ENCODE results near the gene IL17RE.

The IL17RE gene

DNA sequence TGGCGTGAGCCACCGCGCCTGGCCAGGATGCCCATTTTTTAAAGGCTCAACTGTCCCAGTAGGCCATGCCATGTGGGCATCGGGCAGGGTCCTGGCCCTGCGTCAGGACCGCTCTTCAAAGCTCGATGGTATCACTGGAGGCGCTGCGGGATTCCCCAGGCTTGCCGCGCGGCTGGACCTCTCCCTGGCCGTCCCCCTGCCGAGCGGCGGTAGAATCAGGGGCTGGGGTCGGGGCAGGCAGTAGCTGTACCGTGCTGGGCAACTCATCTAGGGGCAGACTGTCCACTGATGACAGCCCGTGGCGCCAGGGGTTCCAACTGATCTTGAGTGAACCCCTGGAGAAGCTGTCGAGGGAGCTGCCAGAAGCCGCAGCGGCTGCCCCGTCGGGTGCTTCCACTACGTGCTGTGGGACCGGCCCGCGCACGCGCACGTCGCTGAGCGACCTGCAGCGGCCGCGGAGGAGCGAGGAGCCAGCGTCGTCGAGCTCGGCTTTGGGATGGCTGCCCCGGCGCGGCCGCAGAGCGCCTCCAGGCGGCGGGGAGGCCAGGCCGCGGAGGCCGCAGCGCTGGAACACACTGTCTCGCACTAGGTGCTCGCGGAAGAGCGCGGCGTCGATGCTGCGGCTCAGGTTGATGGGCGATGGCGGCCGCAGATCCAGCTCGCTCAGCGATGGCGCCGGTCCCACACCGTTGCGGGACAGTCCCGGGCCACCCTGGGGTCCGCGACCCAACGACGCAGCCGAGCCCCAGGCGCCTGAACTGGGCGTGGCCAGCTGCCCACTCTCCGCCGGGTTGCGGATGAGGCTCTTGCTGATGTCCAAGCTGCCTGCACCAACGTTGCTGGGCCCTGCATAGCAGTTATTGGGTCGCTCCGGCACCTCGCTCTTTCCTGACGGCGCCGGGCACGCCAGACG is 43.7 kb downstream of the IL17RE start:
- Histone ChIP-seq H2AFZ (ENCODE audit: low read length, unreplicated experiment) (peak overlapping the region; percentile 82), H3K4me3 (ENCODE audit: low read depth, low read length) (peak overlapping the region; percentile 86), H3K27ac (ENCODE audit: low read depth, low read length) (peak overlapping the region; percentile 48), H3K79me2 (ENCODE audit: control insufficient read depth, insufficient read depth, low read length, unreplicated experiment) (no peaks in the 10 kb centered on the region), H3K4me1 (ENCODE audit: control insufficient read depth, insufficient read depth, low read length, unreplicated experiment) (peaks cover 6% of the 10 kb centered on the region), H3K27me3 (ENCODE audit: insufficient read depth, low read length) (no peaks in the 10 kb centered on the region), H3K36me3 (ENCODE audit: insufficient read depth, low read length) (no peaks in the 10 kb centered on the region)

DNA sequence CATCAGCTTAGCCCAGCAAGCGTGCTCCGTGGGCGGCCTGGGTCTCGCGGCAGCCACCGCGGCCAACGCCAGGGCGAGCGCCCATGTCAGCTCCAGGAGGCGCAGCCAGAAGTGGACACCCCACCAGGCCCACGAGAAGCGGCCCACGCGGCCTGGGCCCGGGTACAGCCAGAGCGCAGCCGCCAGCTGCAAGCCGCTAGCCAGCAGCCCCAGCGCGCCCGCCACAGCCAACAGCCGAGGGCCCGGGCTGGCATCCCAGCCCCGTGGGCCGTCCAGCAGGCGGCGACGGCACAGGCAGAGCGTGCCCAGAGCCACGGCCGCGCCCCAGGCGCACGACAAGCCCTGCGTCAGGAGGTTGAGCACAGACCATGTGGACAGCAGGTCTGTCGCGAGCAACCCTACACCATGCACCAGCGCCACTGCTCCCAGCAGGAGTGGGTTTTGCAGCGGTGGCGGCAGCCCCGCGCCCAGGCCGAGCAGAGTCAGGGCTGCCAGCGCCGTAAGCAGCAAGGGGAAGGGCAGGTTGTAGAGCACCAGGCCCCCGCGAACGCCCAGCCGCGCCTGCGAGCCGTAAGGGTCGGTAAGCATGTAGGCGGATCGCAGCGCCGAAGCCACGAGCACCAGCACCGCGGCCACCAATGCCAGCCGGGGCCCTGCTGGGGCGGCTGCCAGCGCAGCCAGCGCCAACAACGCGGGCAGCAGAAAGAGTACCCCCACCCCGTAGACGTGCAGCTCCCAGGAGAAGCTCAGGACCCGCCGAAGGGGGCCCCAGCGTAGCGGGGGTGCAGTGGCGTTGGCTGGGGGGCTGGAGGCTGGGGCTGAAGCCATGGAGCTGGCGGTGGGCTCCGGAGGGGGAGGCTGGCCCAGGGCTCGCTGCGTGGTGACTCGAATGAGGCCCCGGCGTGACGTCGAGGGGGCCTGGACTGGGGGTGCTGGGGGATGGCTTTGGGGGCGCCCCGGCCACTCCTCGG is 44.7 kb downstream of the IL17RE start:
- H2AFZ ChIP-seq (ENCODE audit: low read length, unreplicated experiment), result peak overlapping the region; percentile 82
- no peaks in the 10 kb centered on the region for H3K36me3 ChIP-seq (ENCODE audit: insufficient read depth, low read length)
- H3K27ac ChIP-seq (ENCODE audit: low read depth, low read length), result peak overlapping the region; percentile 48; the same call in 1 of the 2 replicates

DNA sequence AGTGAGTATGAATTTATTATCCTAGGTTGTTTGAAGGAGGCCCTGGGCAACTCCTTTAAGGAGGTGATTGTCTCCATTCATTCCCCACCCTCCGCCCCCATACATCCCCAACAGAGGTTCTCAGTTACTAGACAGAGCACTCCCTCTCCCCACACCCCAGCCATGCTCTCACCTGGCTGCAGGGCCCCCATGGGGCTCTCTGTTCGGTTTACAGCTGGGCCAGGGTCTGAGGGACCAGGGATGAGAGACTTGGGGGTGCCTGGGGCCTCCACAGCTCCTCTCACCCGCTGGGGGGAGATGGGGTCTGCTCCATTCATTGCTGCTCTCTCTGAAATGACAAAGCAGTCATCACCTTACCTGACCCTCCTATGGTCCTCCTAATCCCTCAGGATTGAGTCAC is 45.9 kb downstream of the IL17RE start:
- no peaks in the 10 kb centered on the region for H3K36me3 ChIP-seq (ENCODE audit: insufficient read depth, low read length)
- H3K79me2 ChIP-seq (ENCODE audit: control insufficient read depth, insufficient read depth, low read length, unreplicated experiment), result no peaks in the 10 kb centered on the region
- no peak overlapping the region for H3K27ac ChIP-seq (ENCODE audit: low read depth, low read length)
- H3K4me3 ChIP-seq (ENCODE audit: low read depth, low read length), result no peak overlapping the region
- peaks cover 6% of the 10 kb centered on the region for H3K4me1 ChIP-seq (ENCODE audit: control insufficient read depth, insufficient read depth, low read length, unreplicated experiment)
- H2AFZ ChIP-seq (ENCODE audit: low read length, unreplicated experiment), result no peak overlapping the region
- no peaks in the 10 kb centered on the region for H3K27me3 ChIP-seq (ENCODE audit: insufficient read depth, low read length)

More for the DNA sequence above, 44.7 kb downstream of the IL17RE start:
- Histone ChIP-seq H3K4me3 (ENCODE audit: low read depth, low read length) (peak overlapping the region; percentile 86), H3K79me2 (ENCODE audit: control insufficient read depth, insufficient read depth, low read length, unreplicated experiment) (no peaks in the 10 kb centered on the region), H3K4me1 (ENCODE audit: control insufficient read depth, insufficient read depth, low read length, unreplicated experiment) (peaks cover 6% of the 10 kb centered on the region), H3K27me3 (ENCODE audit: insufficient read depth, low read length) (no peaks in the 10 kb centered on the region)

DNA sequence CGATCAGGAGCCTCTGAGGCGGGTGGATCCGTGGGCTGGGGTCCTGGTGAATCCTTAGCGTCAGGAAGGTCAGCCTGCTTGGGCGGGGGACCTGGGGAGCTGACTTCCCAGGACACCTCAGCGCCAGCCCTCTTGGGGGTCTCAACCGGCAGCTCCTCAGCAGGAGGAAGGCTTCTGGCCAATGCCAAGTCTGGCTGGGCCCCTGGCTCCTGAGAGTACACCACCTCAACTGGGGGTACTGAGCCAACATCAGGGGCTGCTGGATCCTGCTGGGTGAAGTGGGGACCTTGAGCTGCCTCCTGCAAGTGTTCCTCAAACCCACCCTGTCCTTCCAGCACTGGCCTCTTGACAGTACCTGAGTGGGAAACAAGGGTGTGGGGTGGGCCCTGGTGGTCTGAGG is 46.5 kb downstream of the IL17RE start:
- Histone ChIP-seq H3K4me1 (ENCODE audit: control insufficient read depth, insufficient read depth, low read length, unreplicated experiment) (peaks cover 6% of the 10 kb centered on the region), H3K36me3 (ENCODE audit: insufficient read depth, low read length) (no peaks in the 10 kb centered on the region), H3K79me2 (ENCODE audit: control insufficient read depth, insufficient read depth, low read length, unreplicated experiment) (no peaks in the 10 kb centered on the region), H2AFZ (ENCODE audit: low read length, unreplicated experiment) (no peak overlapping the region), H3K27ac (ENCODE audit: low read depth, low read length) (no peak overlapping the region), H3K4me3 (ENCODE audit: low read depth, low read length) (no peak overlapping the region), H3K27me3 (ENCODE audit: insufficient read depth, low read length) (no peaks in the 10 kb centered on the region)

DNA sequence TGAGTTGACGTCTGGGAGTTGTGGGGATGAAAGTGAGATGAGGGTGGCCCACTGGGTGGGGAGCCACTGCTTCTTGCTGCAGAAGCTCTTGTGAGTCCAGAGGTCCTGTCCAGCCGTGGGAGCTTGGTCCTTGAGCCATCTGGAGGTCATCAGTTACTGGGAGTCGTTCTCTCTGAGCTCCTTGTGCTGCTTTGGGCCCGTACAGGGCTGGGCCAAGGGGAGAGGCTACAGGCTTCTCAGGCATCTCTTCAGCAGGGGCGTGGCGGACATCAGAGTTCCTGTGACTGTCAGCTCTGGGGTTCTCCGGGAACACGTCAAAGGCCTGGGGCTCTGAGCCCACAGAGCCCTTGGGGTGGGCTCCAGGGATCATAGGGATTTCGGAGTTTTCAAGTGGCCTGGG is 47.0 kb downstream of the IL17RE start:
- no peaks in the 10 kb centered on the region for H3K36me3 ChIP-seq (ENCODE audit: insufficient read depth, low read length)

DNA sequence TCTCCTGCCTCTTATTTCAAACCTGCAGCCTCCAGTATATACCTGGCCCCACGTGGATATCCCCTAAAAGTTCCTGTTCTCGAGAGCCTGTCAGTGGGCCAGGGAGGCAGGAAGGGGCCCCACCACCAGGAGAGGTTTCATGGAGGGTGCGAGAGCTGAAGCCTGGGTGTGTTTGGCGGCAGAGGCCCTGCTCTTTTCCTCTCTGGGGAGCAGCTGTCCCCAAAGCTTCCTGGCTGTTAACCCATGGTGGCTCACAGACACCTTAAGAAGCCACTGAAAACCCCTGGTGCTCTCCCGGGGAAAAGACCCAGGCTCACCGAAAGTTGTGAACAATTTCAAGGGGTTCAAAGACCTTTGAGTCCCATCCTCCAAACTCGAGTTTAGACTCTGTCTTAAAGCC is 48.5 kb downstream of the IL17RE start:
- no peak overlapping the region; the same call in 1 of the 2 replicates for H3K4me3 ChIP-seq (ENCODE audit: low read depth, low read length)
- no peak overlapping the region for H3K27ac ChIP-seq (ENCODE audit: low read depth, low read length)
- no peak overlapping the region for H2AFZ ChIP-seq (ENCODE audit: low read length, unreplicated experiment)
- no peaks in the 10 kb centered on the region for H3K79me2 ChIP-seq (ENCODE audit: control insufficient read depth, insufficient read depth, low read length, unreplicated experiment)
- H3K4me1 ChIP-seq (ENCODE audit: control insufficient read depth, insufficient read depth, low read length, unreplicated experiment), result peaks cover 25% of the 10 kb centered on the region
- H3K36me3 ChIP-seq (ENCODE audit: insufficient read depth, low read length), result no peaks in the 10 kb centered on the region
- no peaks in the 10 kb centered on the region for H3K27me3 ChIP-seq (ENCODE audit: insufficient read depth, low read length)

More for the DNA sequence above, 47.0 kb downstream of the IL17RE start:
- no peaks in the 10 kb centered on the region for H3K27me3 ChIP-seq (ENCODE audit: insufficient read depth, low read length)
- H2AFZ ChIP-seq (ENCODE audit: low read length, unreplicated experiment), result no peak overlapping the region
- H3K4me1 ChIP-seq (ENCODE audit: control insufficient read depth, insufficient read depth, low read length, unreplicated experiment), result peaks cover 10% of the 10 kb centered on the region
- no peak overlapping the region for H3K4me3 ChIP-seq (ENCODE audit: low read depth, low read length)
- H3K79me2 ChIP-seq (ENCODE audit: control insufficient read depth, insufficient read depth, low read length, unreplicated experiment), result no peaks in the 10 kb centered on the region
- no peak overlapping the region for H3K27ac ChIP-seq (ENCODE audit: low read depth, low read length)

DNA sequence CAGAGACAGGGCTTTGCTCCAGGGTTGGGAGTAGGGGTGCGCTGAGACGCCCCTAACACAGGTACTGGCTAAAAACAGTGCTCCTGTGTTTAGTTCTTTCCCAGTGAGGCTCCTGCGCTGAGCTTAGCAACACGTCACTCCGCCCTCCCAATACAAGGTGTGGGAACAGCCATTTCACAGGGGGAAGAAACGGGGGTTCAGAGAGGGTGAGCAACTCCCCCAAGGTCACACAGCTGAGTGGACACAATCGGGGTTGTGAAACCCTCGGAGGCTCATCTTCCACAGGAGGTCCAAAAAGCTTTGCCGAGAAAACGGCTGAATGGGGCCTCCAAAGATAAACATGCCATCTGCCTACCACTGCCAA is 48.9 kb downstream of the IL17RE start:
- H3K27ac ChIP-seq (ENCODE audit: low read depth, low read length), result no peak overlapping the region
- H3K27me3 ChIP-seq (ENCODE audit: insufficient read depth, low read length), result no peaks in the 10 kb centered on the region
- no peaks in the 10 kb centered on the region for H3K79me2 ChIP-seq (ENCODE audit: control insufficient read depth, insufficient read depth, low read length, unreplicated experiment)
- peak overlapping the region; percentile 83 for H3K4me3 ChIP-seq (ENCODE audit: low read depth, low read length)
- peaks cover 27% of the 10 kb centered on the region for H3K4me1 ChIP-seq (ENCODE audit: control insufficient read depth, insufficient read depth, low read length, unreplicated experiment)
- no peaks in the 10 kb centered on the region for H3K36me3 ChIP-seq (ENCODE audit: insufficient read depth, low read length)
- H2AFZ ChIP-seq (ENCODE audit: low read length, unreplicated experiment), result no peak overlapping the region

DNA sequence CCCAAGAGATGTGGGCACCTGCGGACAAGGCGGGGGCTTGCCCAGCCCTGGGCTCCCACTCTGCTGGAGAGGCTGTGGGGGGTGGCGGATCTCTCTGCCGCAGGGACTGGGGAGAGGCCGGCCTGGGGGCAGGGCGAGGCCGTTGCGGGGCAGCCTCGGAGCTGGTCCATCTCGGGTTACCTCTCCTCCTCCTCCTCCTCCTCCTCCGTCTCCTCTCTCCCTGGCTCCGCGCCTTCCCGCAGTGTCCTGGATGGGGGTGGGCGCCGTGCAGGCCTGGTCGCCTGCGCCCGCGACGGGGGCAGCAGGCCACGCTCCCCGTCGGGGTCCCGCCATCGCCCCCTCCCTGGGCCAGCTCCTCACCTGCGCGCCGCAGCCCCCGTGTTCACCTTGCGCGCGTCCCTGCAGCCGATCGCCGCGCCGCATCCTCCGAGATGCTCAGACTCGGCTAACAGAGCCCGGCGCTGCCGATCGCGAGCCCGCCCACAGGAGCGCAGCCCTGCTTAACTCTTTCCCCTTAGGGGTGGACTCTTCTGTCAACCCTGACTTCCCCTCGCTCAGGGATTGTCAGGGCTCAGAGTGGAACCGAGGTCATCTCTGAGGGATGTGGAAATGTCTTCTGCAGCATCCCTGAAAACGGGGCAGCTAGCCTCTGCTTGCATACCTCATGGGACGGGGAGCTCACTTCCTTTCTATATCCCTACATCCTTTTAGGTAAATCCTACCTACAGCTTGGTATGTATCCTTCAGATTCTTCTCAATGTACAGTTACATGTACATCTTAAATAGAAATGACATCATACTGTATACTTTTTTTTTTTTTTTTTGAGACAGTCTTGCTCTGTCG is 49.5 kb downstream of the IL17RE start, which contains the start of gene PRRT3:
Gene PRRT3 (minus strand): TSS at position 447 of the 844 bp plus-strand sequence. CDS start 2,293 bp downstream, outside the sequence.
- Histone ChIP-seq H3K4me1 (ENCODE audit: control insufficient read depth, insufficient read depth, low read length, unreplicated experiment) (peaks cover 27% of the 10 kb centered on the region), H3K36me3 (ENCODE audit: insufficient read depth, low read length) (no peaks in the 10 kb centered on the region), H2AFZ (ENCODE audit: low read length, unreplicated experiment) (no peak within 1 kb of the TSS), H3K79me2 (ENCODE audit: control insufficient read depth, insufficient read depth, low read length, unreplicated experiment) (no peaks in the 10 kb centered on the region), H3K4me3 (ENCODE audit: low read depth, low read length) (peak within 1 kb of the TSS; percentile 83), H3K27me3 (ENCODE audit: insufficient read depth, low read length) (no peaks in the 10 kb centered on the region), H3K27ac (ENCODE audit: low read depth, low read length) (no peak within 1 kb of the TSS)

DNA sequence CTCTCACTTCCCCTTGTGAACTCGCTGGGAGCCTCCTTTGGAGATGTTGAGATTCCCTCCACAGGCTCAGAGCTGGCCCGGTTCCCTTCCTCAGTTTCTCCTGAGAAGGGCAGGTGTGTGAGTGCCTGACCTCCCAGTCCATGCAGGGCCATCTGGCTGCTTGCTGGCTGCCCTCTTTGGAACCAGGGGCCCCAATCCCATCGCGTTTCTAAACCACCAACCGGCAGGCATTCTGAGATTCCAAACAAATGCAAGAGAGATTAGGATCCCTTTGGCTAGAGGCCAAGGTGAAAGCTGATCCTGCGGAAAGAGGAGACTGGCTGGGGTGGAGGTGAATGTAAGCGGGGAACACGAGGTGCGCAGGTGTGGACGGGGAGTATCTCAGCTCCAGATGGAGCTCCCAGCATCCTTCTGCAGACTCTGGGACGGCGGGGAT is 52.4 kb downstream of the IL17RE start:
- no peak overlapping the region for H3K4me3 ChIP-seq (ENCODE audit: low read depth, low read length)
- H3K4me1 ChIP-seq (ENCODE audit: control insufficient read depth, insufficient read depth, low read length, unreplicated experiment), result peaks cover 22% of the 10 kb centered on the region
- no peak overlapping the region for H2AFZ ChIP-seq (ENCODE audit: low read length, unreplicated experiment)
- H3K36me3 ChIP-seq (ENCODE audit: insufficient read depth, low read length), result no peaks in the 10 kb centered on the region
- H3K27me3 ChIP-seq (ENCODE audit: insufficient read depth, low read length), result no peaks in the 10 kb centered on the region
- H3K27ac ChIP-seq (ENCODE audit: low read depth, low read length), result no peak overlapping the region
- H3K79me2 ChIP-seq (ENCODE audit: control insufficient read depth, insufficient read depth, low read length, unreplicated experiment), result no peaks in the 10 kb centered on the region

Data from ACC112 (cell line).